ENCODE results near the gene MAP3K20. TPM values are rescaled to one million over a fixed set of nuclear protein-coding genes. Genes with fewer than 3 reads are reported as not detected.

MAP3K20 gene
- total RNA-seq, 5 donors from 2014 or later (not counting 1 experiment from before 2014, with no cell fraction given) = 1.1 to 3.0 (median 1.4) TPM

GRCh38 chr2:173311844-173312606 is 236.4 kb downstream of the MAP3K20 start:
- CTCF ChIA-PET = no interaction called here
- Histone ChIP-seq H3K27me3 (replicated peaks in 1 of 2; ENCODE audit: control insufficient read depth in 2 of 2, extremely low read depth in 1 of 2, insufficient read depth in 2 of 2, low read length in 1 of 2) (peaks cover 0 to 2% of the 10 kb centered on the region in 2 experiments), H3K4me3 (ENCODE audit: control insufficient read depth in 1 of 2, extremely low read depth in 1 of 2, low read length in 1 of 2) (no peak overlapping the region), H3K4me1 (ENCODE audit: control insufficient read depth in 1 of 2, extremely low read depth in 1 of 2, insufficient read depth in 2 of 2, low read length in 2 of 2) (no peaks in the 10 kb centered on the region), H3K9me3 (no peaks in the 10 kb centered on the region), H3K36me3 (ENCODE audit: control insufficient read depth in 2 of 2, extremely low read depth in 1 of 2, insufficient read depth in 1 of 2, low read length in 1 of 2) (no peaks in the 10 kb centered on the region), H3K27ac (ENCODE audit: low read length) (no peak overlapping the region)
- ATAC-seq (replicated peaks in 1 of 4) (no peak), DNase-seq (no peak)
- H3K36me3 Mint-ChIP-seq = no peaks in the 10 kb centered on the region
- no peaks in the 10 kb centered on the region for H3K9me3 Mint-ChIP-seq
- no peak overlapping the region for H3K27ac Mint-ChIP-seq
- POLR2A ChIA-PET = no interaction called here
- H3K27me3 Mint-ChIP-seq = peaks cover 0 to 3% of the 10 kb centered on the region in 2 donors
- no peak overlapping the region for H3K4me3 Mint-ChIP-seq
- no peaks in the 10 kb centered on the region for H3K4me1 Mint-ChIP-seq
- WGBS (ENCODE audit: insufficient coverage) = 79% methylated on average over 2 of the region's 9 CpGs
